Embryonic facial prominence (tissue), 1 donor: Measurements from ENCODE around the gene NUP210L.

ENCODE experiments used
- DNase-seq: peaks from one replicate; pipeline ENCODE4 v3.0.0-alpha.2; 2016; ENCODE audit errors: extremely low spot score

Gene NUP210L

GRCh38 chr1:154154534-154155191 is at the start of gene NUP210L:
NUP210L (minus strand) TSS chr1:154155073.
- peak; percentile 22 for DNase-seq

DNA sequence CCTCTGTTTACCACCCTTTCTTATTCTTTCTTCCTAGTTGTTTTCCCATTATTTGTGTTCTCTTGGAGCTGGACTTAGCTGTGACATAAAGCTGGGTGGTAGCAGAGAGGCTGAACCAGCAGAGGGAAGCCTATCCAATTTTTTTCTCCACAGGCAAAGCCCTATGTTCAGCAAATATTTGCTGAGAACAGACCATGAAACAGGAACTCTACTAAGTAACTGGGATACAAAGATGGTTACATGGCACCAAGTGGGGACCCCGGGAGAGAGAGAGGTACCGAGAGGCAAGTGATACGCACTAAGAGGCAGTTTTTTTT is 44.6 kb upstream of the NUP210L start:
- no peak for DNase-seq

DNA sequence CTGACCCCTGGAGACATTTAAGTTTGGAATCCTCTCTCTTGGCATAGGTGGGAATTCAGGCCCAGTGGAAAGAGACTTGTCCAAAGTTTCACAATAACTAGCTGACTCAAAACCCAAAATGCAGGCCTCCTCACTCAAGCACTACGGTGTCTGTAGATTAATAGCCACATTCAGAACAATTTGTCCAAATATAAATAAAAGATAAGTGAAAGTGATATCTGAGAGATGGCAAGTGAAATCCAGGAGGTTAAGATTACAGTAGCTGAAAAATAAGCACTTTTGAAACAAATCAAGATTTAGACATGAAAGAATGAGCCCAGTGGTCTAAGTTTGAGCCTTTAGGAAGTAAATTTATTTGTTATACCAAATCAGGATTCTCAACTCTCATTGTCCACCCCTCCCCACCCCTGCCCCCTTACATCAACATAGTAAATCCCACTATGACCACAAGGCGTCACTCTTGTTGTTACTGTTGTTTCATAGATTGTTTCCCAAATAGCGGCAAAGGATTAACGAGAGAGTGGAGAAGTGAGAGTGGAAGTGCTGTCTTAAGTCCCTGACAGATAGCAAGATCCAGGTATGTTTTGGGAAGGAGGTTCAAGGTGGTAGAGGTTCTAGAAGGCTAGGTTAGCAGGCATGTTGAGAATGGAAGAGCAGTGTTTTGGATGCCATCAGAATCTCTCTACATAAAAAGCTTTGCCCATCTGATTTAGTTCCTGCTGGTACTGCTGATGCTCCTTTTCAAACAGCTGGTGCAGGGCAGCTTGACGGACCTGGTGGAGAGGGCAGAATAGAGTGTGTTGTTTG is 44.1 kb upstream of the NUP210L start:
- no peak for DNase-seq

DNA sequence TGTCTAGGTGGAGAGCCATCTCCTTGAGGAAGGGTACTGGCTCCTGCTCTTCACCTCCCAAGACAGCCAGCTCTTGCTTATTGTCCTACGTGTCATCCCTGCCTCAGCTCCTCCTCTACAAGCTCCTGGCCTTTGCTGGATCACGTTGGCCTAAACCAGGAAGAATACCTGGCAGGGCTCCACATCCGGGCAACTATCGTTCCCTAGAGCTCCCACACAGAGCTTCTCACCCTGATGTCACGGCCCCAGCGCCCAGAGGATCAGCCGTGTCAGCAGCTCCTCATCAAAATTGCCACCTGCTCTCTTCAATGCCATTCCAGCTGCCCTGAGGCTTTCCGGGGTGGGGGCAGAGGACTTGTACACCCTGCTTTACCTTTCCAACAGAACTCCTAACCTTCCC is 38.9 kb upstream of the NUP210L start:
- no peak for DNase-seq

GRCh38 chr1:154192476-154192875 is 37.6 kb upstream of the NUP210L start:
- DNase-seq: no peak

DNA sequence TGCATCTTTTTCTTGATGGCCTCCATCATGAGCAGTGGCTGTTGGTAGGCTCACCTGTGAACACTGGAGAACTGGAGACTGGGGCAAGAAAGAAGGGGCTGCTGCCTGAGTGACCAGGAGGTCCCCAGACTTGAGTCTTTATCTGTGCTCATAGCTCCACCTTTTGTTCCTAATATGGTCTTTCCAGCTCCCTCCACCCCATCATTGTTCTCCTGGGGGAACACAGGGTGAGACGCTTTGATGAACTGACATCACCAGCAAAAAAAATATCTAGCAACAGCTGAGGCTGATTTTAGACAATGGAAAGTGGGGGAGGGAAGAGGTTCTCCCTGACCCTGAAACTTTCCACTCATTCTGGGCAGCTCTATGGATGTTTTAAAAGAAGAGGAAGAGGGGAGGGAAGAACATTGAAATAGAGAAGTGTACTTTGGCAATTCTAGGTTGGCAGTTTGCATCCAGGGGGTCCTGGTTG is 37.2 kb upstream of the NUP210L start, which contains the start of gene TPM3:
TPM3 (minus strand) TSS at position 111 of the 472 bp plus-strand sequence; CDS start at position 29, 82 bp downstream.
- DNase-seq: no peak

DNA sequence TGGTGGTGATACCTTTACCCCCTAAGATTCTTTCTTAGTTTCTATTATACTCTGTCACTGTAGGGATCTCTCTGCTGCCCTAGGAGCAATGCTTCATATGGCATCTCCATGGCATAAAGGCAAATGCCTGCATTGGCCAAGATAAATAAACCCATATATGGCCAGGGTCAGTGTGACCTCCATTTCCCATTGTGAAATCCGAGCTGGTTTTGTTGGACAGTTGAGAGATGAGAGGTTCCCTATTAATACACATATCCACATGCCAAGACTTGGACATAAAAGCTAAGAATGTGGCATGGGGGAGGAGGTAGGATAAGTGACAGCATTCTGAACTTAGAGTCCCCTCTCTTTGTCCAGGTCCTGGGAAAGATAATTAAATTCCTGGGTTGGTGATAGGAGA is 35.7 kb upstream of the NUP210L start:
- DNase-seq: no peak

DNA sequence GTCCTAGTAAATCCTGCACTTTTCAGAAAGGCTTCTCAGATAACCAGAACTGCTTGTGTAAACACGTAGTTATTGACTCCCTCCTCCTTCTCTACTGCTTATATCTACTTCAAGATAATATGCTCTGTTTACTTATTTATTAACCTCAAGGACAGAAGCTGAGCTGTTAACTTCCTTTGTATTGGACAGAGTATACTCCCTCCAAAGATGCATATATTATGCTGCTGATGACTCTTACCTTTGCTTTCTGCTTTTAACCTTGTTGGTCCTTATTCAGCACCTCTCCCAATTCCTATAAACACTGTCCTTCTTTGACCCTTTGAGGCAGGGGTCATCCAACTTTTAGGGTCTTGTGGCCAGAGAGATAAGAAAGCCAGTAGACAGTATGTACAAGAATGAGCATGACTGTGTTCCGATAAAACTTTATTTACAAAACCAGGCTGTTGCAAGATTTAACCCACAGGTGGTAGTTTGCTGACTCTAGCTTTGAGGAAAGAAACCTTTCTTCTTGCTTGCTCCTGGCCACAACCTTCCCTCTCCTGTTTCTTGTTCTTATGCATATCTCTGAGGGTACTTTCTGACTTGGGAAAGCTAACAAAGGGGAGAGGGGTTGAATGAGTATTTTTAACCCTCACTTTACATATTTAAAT is 32.1 kb upstream of the NUP210L start:
- no peak for DNase-seq

GRCh38 chr1:154186177-154186576 is 31.3 kb upstream of the NUP210L start:
- DNase-seq: peak; percentile 9

- peak; percentile 92 for DNase-seq
Measured at GRCh38 chr1:154183046-154183915, 28.4 kb upstream of the NUP210L start.

- DNase-seq: peak; percentile 14
Measured at GRCh38 chr1:154182344-154183045, 27.6 kb upstream of the NUP210L start.

- DNase-seq: no peak
Measured at GRCh38 chr1:154181944-154182343, 27.1 kb upstream of the NUP210L start.

GRCh38 chr1:154179946-154180687 is 25.2 kb upstream of the NUP210L start:
- no peak for DNase-seq

GRCh38 chr1:154178911-154179811 is 24.3 kb upstream of the NUP210L start:
- no peak for DNase-seq

GRCh38 chr1:154178013-154178412 is 23.1 kb upstream of the NUP210L start:
- no peak for DNase-seq

GRCh38 chr1:154176337-154176736 is 21.5 kb upstream of the NUP210L start:
- no peak for DNase-seq

DNA sequence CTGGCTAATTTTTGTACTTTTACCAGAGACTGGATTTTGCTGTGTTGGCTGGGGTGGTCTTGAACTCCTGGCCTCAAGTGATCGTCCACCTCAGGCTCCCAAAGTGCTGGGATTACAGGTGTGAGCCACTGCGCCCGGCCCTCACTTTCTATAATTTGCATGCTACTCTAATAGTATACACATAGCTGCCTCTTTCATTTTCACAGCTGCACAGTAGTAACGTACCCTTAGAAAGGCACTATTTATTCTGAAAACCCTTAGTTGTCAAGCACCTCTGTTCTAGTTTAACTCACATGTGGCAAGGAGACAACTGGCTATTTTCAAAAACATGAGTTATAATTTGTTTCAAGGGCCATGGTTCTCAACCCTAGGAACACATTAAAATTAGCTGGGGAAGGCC is 19.8 kb upstream of the NUP210L start:
- DNase-seq: no peak

- DNase-seq: no peak
Measured at GRCh38 chr1:154171880-154172279, 17.0 kb upstream of the NUP210L start.

- DNase-seq: no peak
Measured at GRCh38 chr1:154171223-154171583, 16.3 kb upstream of the NUP210L start.
